Measurements from ENCODE around the gene RBM17.

Gene RBM17

DNA sequence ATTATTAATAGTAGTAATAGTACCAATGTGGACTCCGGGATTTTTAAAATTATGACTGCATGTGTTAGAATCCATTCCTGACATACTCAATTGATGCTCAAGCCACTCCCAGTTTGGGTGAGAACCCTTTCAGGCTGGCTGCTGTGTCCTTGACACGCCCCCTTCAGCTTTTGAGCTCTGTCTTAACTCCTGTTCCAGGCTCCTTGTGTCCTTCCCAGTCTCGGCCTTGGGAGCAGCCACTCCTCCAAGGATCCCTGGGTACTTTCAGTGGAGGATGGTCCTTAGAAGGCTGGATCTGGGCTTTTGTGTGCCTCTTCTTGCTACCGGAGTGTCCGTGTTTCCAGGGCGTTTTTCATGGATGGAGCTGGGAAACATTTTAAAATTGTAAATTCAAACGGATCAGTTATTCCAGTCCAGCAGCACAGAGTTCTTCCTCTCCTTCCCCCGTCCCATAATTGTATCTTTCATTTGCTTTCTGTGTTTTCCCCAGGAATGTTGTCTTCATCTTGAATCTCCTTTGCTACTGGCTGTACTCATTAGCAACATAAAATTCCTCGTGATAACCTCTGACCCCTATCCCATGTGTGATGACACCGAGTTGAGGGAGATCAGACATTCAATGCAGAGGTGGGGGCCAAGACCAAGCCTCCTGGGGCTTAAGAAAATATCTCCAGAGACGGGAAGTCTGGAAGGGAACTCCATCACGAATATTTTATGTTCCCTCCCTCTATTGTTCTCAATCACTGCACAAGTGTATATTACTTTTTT lies 73.9 kb downstream of the RBM17 start:
- Histone ChIP-seq H4K20me1 (ENCODE audit: insufficient read depth, low read length) (peaks cover 25% of the 10 kb centered on the region), H3K27ac (ENCODE audit: low read length) (peak overlapping the region; percentile 67), H3K4me1 (ENCODE audit: insufficient read depth, low read length) (peaks cover 44% of the 10 kb centered on the region), H2AFZ (ENCODE audit: low read depth, low read length) (peak overlapping the region; percentile 56; the same call in 1 of the 2 replicates), H3K36me3 (ENCODE audit: insufficient read depth, low read length) (peaks cover 24% of the 10 kb centered on the region), H3K9ac (ENCODE audit: low read depth, low read length) (peak overlapping the region; percentile 91), H3K79me2 (ENCODE audit: insufficient read depth, low read length) (peaks cover 57% of the 10 kb centered on the region), H3K4me2 (ENCODE audit: insufficient read depth, low read length) (peak overlapping the region; percentile 85), H3K4me3 (ENCODE audit: low read depth in 1 of 2, low read length in 2 of 2) (peak overlapping the region; percentile 7 to 74; a peak in 3 of 4 replicates), H3K27me3 (ENCODE audit: insufficient read depth, low read length, poor library complexity) (no peaks in the 10 kb centered on the region), H3K9me3 (ENCODE audit: insufficient read depth, low read length, severe bottlenecking) (no peaks in the 10 kb centered on the region)
- no peak for TF ChIP-seq EZH2 (IDR thresholded peaks at IDR 0.05; ENCODE audit: borderline replicate concordance, low read depth, low read length, severe bottlenecking)
- TF ChIP-seq, protein P1, sequence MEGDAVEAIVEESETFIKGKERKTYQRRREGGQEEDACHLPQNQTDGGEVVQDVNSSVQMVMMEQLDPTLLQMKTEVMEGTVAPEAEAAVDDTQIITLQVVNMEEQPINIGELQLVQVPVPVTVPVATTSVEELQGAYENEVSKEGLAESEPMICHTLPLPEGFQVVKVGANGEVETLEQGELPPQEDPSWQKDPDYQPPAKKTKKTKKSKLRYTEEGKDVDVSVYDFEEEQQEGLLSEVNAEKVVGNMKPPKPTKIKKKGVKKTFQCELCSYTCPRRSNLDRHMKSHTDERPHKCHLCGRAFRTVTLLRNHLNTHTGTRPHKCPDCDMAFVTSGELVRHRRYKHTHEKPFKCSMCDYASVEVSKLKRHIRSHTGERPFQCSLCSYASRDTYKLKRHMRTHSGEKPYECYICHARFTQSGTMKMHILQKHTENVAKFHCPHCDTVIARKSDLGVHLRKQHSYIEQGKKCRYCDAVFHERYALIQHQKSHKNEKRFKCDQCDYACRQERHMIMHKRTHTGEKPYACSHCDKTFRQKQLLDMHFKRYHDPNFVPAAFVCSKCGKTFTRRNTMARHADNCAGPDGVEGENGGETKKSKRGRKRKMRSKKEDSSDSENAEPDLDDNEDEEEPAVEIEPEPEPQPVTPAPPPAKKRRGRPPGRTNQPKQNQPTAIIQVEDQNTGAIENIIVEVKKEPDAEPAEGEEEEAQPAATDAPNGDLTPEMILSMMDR (IDR thresholded peaks at IDR 0.05; ENCODE audit: borderline replicate concordance, extremely low read depth, low read length, poor library complexity, severe bottlenecking) = no peak
- DNase-seq (no peak), ATAC-seq (ENCODE audit: insufficient read depth, low read depth) (no peak)

GRCh38 chr10:6163364-6164270 lies 74.8 kb downstream of the RBM17 start:
- Histone ChIP-seq H3K36me3 (ENCODE audit: insufficient read depth, low read length) (peaks cover 26% of the 10 kb centered on the region), H3K9me3 (ENCODE audit: insufficient read depth, low read length, severe bottlenecking) (no peaks in the 10 kb centered on the region), H3K4me2 (ENCODE audit: insufficient read depth, low read length) (peak overlapping the region; percentile 85), H3K27ac (ENCODE audit: low read length) (peak overlapping the region; percentile 80), H3K4me1 (ENCODE audit: insufficient read depth, low read length) (peaks cover 53% of the 10 kb centered on the region), H2AFZ (ENCODE audit: low read depth, low read length) (peak overlapping the region; percentile 74), H3K27me3 (ENCODE audit: insufficient read depth, low read length, poor library complexity) (no peaks in the 10 kb centered on the region), H3K79me2 (ENCODE audit: insufficient read depth, low read length) (peaks cover 66% of the 10 kb centered on the region), H3K4me3 (ENCODE audit: low read depth in 1 of 2, low read length in 2 of 2) (peak overlapping the region; percentile 55 to 74; a peak in 3 of 4 replicates), H4K20me1 (ENCODE audit: insufficient read depth, low read length) (peaks cover 33% of the 10 kb centered on the region), H3K9ac (ENCODE audit: low read depth, low read length) (peak overlapping the region; percentile 91)
- TF ChIP-seq EZH2 (IDR thresholded peaks at IDR 0.05; ENCODE audit: borderline replicate concordance, low read depth, low read length, severe bottlenecking) = no peak
- TF ChIP-seq, protein P1 (IDR thresholded peaks at IDR 0.05; ENCODE audit: borderline replicate concordance, extremely low read depth, low read length, poor library complexity, severe bottlenecking) = no peak
- peak; percentile 97 for ATAC-seq (ENCODE audit: insufficient read depth, low read depth)
- peak; percentile 93 for DNase-seq

- Histone ChIP-seq H2AFZ (ENCODE audit: low read depth, low read length) (peak overlapping the region; percentile 74; the same call in 1 of the 2 replicates), H4K20me1 (ENCODE audit: insufficient read depth, low read length) (peaks cover 39% of the 10 kb centered on the region), H3K4me3 (ENCODE audit: low read depth in 1 of 2, low read length in 2 of 2) (peak overlapping the region; percentile 55 to 74; a peak in 3 of 4 replicates), H3K36me3 (ENCODE audit: insufficient read depth, low read length) (peaks cover 26% of the 10 kb centered on the region), H3K27ac (ENCODE audit: low read length) (peak overlapping the region; percentile 80), H3K79me2 (ENCODE audit: insufficient read depth, low read length) (peaks cover 66% of the 10 kb centered on the region), H3K27me3 (ENCODE audit: insufficient read depth, low read length, poor library complexity) (no peaks in the 10 kb centered on the region), H3K4me1 (ENCODE audit: insufficient read depth, low read length) (peaks cover 61% of the 10 kb centered on the region), H3K4me2 (ENCODE audit: insufficient read depth, low read length) (peak overlapping the region; percentile 85), H3K9me3 (ENCODE audit: insufficient read depth, low read length, severe bottlenecking) (no peaks in the 10 kb centered on the region), H3K9ac (ENCODE audit: low read depth, low read length) (peak overlapping the region; percentile 91)
- no peak for DNase-seq
- no peak for TF ChIP-seq EZH2 (IDR thresholded peaks at IDR 0.05; ENCODE audit: borderline replicate concordance, low read depth, low read length, severe bottlenecking)
- TF ChIP-seq, protein P1 (IDR thresholded peaks at IDR 0.05; ENCODE audit: borderline replicate concordance, extremely low read depth, low read length, poor library complexity, severe bottlenecking) = no peak
- no peak for ATAC-seq (ENCODE audit: insufficient read depth, low read depth)
Measured at GRCh38 chr10:6164271-6165095, 75.6 kb downstream of the RBM17 start.

All from DND-41 (cell line).